Measurements from ENCODE around the gene OASL.
A peak's percentile ranks its signal among the peaks of the same experiment; 100 is the strongest.

OASL gene

DNA sequence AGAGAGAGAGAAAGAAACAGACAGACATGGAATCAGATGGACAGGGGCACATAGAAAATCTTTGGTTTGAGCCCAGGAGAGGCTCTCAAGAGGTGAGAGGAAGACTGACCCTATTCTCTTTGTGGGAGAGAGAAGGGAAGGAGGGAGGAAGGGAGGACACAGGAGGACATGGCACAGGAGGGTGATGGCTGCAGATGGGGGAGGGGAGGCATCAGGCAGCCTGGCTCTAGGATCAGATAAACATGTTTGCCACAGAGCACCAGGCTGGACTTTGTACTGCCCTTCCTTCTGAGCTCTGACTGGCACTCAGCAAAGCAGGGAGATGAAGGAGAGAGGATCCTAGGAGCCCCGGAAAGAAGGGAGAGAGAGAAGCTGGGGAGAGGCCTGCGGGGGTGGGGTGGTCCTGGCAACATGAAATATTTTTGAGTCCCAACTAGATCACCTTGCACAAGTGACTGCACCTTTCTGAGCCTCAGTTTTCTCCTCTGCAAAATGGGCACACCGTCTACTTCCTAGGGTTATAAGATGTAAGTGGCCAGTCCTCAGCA is 54.6 kb downstream of the OASL start:
- DNase-seq: no peak

DNA sequence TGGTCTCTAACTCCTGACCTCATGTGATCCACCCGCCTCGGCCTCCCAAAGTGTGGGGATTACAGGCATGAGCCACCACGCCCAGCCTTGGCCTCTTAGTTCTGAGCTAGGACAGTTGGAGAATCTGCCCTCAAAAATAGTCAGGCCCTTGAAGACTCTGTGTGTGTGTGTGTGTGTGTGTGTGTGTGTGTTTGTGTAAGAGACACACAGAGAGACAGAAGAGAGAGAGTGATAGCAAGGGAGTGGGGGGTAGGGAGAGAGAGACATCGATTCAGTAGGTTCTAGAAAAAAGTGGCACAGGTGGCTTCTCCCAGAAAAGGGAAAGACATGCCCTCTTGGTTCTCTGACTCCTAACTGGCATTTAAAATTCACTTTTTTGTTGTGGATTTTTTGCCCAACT is 55.3 kb downstream of the OASL start:
- DNase-seq: no peak

DNA sequence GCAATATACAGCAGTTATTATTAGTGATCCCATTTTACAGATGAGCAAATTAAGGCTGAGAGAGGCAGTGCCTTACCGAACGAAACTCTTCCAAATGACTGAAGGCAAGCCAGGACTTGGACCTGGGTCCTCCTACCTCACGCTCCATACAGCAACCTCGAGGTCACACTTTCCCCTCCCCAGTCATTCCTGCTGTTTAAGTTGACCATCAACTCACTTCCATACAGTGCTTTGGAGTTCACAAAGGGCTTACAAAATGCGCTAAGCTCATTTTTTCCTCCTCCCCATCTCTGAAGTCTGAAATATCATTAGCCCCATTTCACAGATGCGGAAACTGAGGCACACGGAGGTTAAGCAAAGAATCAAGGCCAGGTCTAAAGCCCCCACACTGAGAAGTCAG is 56.4 kb downstream of the OASL start:
- no peak for DNase-seq

GRCh38 chr12:120981407-120981941 is 57.6 kb downstream of the OASL start:
- no peak for DNase-seq

DNA sequence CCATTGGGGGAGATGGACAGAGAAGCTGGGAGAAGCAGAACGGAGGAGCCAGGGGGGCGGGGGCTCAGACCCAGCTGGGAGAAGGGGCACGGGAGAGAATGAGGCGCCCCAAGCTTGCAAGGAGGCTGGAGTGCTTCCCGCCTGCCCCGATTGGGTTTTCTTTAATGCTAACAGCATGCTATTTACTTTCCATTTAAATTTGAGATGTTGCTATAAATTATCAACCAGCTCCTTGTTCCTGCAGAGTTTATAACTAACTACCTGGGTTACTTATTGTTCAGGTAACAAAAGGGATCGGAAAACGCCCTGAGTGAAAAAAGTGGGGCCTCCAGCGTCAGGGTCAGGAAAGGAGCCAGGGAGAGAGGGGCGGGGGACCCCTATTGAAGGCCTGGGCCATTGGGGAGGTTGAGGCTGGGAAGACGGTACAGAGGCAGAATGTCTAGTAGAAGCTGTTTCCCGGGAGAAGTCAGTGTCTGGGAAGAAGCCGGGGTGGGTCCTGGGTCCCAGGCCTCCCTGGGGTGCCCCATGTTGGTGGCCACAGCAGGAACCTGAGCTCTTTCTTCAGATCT is 58.2 kb downstream of the OASL start:
- DNase-seq: no peak

DNA sequence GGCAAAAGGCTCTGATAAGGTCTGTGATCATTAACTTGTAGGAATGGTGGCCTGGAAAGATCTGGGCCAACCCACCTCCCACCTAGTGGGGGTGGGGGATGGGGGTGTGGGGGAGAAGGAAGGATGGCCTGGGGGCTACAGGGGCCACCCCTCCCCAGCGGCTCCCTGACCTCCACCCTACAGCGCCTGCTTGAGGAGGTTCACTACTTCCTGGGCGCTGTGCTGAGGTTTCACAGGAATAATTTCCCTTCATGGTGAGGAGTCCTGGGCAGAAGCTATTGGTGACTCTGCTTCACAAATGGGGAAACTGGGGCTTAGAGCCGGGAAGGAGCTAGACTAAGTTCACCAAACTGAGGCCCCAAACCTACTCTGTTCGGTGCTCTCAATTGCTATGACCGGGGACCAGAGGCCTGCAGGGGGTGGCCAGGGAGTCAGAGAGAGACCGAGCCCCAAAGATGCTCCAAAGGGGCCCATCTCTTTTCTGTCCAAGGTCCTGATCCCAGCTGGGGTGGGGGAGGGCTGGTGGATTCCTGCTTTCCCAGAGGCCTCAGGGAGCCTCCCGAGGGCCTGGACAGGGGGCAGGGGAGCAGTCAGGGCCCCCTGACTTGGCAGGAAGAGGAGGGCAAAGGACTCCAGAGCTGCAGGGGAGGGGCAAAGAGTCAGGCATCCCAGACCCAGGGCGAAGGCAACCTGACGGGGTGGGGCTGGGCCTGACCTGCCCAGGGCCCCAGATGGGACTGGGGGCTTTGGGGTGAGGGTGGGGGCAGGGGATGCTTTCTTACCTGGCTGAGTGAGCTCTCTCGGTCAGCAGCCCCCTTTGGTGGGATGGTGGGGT is 59.0 kb downstream of the OASL start:
- DNase-seq: no peak

- no peak for DNase-seq
Measured at GRCh38 chr12:120979220-120979861, 59.7 kb downstream of the OASL start.

DNA sequence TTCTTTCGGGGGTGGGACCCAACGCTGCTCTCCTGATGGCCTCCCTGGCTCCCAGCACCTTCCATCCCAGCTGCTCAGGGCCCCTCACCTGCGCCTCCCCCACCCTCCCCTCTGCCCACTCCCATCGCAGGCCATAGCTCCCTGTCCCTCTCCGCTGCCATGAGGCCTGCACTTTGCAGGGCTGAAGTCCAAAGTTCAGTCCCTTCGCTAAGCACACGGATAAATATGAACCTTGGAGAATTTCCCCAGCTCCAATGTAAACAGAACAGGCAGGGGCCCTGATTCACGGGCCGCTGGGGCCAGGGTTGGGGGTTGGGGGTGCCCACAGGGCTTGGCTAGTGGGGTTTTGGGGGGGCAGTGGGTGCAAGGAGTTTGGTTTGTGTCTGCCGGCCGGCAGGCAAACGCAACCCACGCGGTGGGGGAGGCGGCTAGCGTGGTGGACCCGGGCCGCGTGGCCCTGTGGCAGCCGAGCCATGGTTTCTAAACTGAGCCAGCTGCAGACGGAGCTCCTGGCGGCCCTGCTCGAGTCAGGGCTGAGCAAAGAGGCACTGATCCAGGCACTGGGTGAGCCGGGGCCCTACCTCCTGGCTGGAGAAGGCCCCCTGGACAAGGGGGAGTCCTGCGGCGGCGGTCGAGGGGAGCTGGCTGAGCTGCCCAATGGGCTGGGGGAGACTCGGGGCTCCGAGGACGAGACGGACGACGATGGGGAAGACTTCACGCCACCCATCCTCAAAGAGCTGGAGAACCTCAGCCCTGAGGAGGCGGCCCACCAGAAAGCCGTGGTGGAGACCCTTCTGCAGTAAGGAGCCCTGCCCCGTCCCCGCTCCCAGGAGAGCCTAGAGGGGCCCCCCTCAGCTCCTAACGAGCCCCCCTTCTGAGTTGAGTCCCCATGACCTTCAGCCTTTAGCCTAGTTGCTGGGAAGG is 60.5 kb downstream of the OASL start, which contains the start of gene HNF1A:
TSS of gene HNF1A (plus strand) at position 248 of the 924 bp plus-strand sequence. CDS start at position 474, 226 bp downstream.
- DNase-seq: no peak

- no peak for DNase-seq
Measured at GRCh38 chr12:120977531-120978295, 61.3 kb downstream of the OASL start.

- DNase-seq: no peak
Measured at GRCh38 chr12:120972870-120973543, 66.0 kb downstream of the OASL start.

GRCh38 chr12:120971299-120972180 is 67.5 kb downstream of the OASL start:
- peak; percentile 94 for DNase-seq

DNA sequence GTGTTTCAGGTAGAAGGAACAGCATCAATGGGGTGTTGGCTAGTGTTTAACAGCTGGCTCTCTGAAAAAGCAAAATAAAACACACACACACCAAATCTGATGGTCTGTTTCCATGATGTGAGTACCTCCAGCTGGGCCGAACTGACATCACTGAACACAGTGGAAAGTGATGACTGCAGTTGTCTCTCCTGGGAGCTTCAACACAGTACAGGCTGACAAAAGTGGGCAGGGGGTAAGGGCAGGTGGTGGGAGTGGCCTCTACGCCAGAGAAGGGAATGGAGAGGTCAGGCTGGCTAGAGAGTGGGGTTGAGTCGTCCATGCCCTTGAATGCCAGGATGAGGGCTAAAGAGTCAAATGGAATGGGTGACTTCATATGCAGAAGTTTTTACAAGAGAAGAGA is 68.7 kb downstream of the OASL start:
- DNase-seq: no peak

Measured in GF-D8 (cell line).